Esophagus (tissue), 2 donors: ENCODE measurements around the gene MUCL3. TPM values are rescaled to one million over a fixed set of nuclear protein-coding genes. Genes with fewer than 3 reads are reported as not detected.
"Not testable (repeated sequence)": the region's sequence is repeated elsewhere in the genome, so short reads cannot be mapped to it uniquely, and the experiment has no call there.

ENCODE experiments used
- H3K27ac ChIP-seq, 2 donors: one replicate each; pipeline ENCODE4 v1.5.1; 2013; ENCODE audit warnings: low read depth in 2 of 2, mild to moderate bottlenecking in 2 of 2, inconsistent platforms in 1 of 2, low read length in 1 of 2, moderate library complexity in 1 of 2
- H3K27me3 ChIP-seq, 2 donors: one replicate each; pipeline ENCODE4 v1.6.1; 2013; ENCODE audit warnings: low read length in 2 of 2, control low read depth in 1 of 2, mild to moderate bottlenecking in 1 of 2; ENCODE audit not compliant: insufficient read depth in 2 of 2, control insufficient read depth in 1 of 2
- H3K36me3 ChIP-seq, 2 donors: one replicate each; pipeline ENCODE4 v1.6.1; 2013; ENCODE audit warnings: low read length in 1 of 2; ENCODE audit not compliant: control insufficient read depth in 2 of 2, insufficient read depth in 2 of 2
- H3K4me1 ChIP-seq, 2 donors: one replicate each; pipeline ENCODE4 v1.6.1; 2013; ENCODE audit warnings: low read length in 1 of 2; ENCODE audit not compliant: control insufficient read depth in 2 of 2, insufficient read depth in 2 of 2
- H3K4me3 ChIP-seq, 2 donors: one replicate each; pipeline ENCODE4 v1.5.1; 2013; ENCODE audit warnings: low read length in 2 of 2, mild to moderate bottlenecking in 2 of 2, low read depth in 1 of 2, moderate library complexity in 1 of 2
- H3K9me3 ChIP-seq, 2 donors: one replicate each; pipeline ENCODE4 v1.6.1; 2013; ENCODE audit warnings: mild to moderate bottlenecking in 2 of 2, low read depth in 1 of 2, low read length in 1 of 2, moderate library complexity in 1 of 2; ENCODE audit not compliant: control insufficient read depth in 2 of 2, insufficient read depth in 1 of 2
- WGBS, 2 donors: extraction: QIAGEN DNeasy Blood & Tissue Kit; methylation state at CpG; one replicate each; pipeline ENCODE4 v1.1.7; 2013; 5-methylcytosine and 5-hydroxymethylcytosine counted together
- polyA plus RNA-seq, 2 donors: library from polyadenylated mRNA; stranded (reverse); fragments of 200-250 nt; gene quantifications; one replicate each; pipeline ENCODE4 v1.2.3, GENCODE V29; 2013
- donor health status: healthy with polysubstance abuse.
- donor health status: Bipolar disorder and iron deficiency.

The MUCL3 gene
- polyA plus RNA-seq, 2 donors: 5.2 to 17.8 TPM

GRCh38 chr6:30907758-30908591, 32.8 kb upstream of the MUCL3 start, which contains the start of gene GTF2H4:
TSS of gene GTF2H4 (plus strand) at chr6:30908207.
- no peaks in the 10 kb centered on the region for H3K27me3 ChIP-seq
- H3K36me3 ChIP-seq: peaks cover 0 to 10% of the 10 kb centered on the region in 2 donors
- WGBS, 2 donors: 0 to 1% methylated on average over 49 of the region's 49 CpGs
- H3K27ac ChIP-seq: peak within 1 kb of the TSS; percentile 45 to 80
- no peaks in the 10 kb centered on the region for H3K9me3 ChIP-seq
- H3K4me1 ChIP-seq: peaks cover 0 to 4% of the 10 kb centered on the region in 2 donors
- H3K4me3 ChIP-seq: peak within 1 kb of the TSS; percentile 88 to 94

GRCh38 chr6:30908700-30909099, 32.1 kb upstream of the MUCL3 start:
- Histone ChIP-seq H3K27me3 (no peaks in the 10 kb centered on the region), H3K27ac (no peak overlapping the region), H3K9me3 (no peaks in the 10 kb centered on the region), H3K36me3 (peaks cover 0 to 10% of the 10 kb centered on the region in 2 donors), H3K4me3 (peak overlapping the region; percentile 88 to 94), H3K4me1 (peaks cover 0 to 4% of the 10 kb centered on the region in 2 donors)
- 26% methylated on average over 2 of the region's 2 CpGs for WGBS, 2 donors

DNA sequence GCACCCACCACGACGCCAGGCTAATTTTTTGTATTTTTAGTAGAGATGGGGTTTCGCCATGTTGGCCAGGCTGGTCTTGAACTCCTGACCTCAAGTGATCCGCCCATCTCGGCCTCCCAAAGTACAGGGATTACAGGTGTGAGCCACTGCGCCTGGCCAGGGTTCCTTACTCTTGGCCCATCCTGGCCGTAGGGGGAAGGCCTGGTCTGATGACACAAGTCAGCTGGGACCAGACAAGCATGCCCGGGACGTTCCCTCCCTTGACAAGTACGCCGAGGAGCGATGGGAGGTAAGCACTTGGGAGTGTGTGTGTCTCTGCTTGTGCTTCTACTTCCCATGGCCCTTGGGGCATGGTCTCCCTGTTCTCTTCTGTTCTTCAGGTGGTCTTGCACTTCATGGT, 30.3 kb upstream of the MUCL3 start:
- H3K9me3 ChIP-seq, H3K27ac ChIP-seq, H3K4me1 ChIP-seq, H3K4me3 ChIP-seq, H3K36me3 ChIP-seq, H3K27me3 ChIP-seq: not testable (repeated sequence)
- 91 to 92% methylated on average over 12 of the region's 12 CpGs for WGBS, 2 donors

DNA sequence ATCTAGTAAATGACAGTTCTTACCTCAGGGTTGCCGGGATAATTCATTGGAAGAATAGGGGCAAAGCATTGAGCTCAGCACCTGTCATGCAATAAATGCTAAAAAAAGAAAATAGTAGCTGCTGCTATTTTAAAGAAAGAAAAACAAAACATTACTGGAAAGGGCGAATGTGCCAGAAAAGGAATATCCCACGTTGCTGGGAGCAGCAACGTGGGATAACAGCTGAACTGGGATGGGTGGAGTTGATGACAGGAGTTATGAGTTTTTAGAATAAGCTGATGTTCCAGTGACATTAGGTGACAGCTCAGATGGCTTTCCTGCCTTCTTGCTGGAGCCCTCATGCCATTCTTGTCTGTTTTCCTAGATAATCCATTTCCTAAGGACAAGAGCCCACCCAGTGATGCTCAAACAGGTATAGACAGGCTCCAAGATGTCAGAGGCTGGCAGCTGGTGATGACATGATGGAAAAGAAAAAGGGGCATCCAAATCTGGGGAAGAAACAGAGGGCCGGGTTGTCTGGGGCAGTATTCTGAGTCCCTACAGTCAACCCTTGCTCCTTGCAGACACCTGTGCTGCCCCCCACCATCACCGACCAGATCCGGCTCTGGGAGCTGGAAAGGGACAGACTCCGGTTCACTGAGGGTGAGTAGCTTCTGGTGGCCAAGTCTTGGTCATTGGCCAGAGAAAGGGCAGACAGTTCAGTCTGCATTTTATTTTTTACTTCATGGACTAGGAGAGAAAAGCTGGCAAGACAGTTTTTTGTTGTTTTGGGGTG, 27.8 kb upstream of the MUCL3 start:
- 72 to 80% methylated on average over 8 of the region's 8 CpGs for WGBS, 2 donors
- H3K4me3 ChIP-seq: no peak overlapping the region
- peaks cover 2 to 4% of the 10 kb centered on the region in 2 donors for H3K4me1 ChIP-seq
- no peaks in the 10 kb centered on the region for H3K9me3 ChIP-seq
- H3K27ac ChIP-seq: no peak overlapping the region
- H3K36me3 ChIP-seq: peaks cover 0 to 15% of the 10 kb centered on the region in 2 donors
- H3K27me3 ChIP-seq: no peaks in the 10 kb centered on the region

DNA sequence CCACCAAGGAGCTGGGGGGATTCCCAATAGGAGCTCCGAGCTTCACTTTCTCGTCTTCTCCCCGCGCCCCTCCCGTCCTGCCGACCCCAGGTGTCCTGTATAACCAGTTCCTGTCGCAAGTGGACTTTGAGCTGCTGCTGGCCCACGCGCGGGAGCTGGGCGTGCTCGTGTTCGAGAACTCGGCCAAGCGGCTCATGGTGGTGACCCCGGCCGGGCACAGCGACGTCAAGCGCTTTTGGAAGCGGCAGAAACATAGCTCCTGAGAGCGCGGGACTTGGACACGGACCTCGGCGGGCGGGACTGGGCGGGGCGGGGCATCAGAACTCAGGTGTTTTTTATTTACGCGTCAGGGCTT, 27.1 kb upstream of the MUCL3 start:
- Histone ChIP-seq H3K4me3 (peak overlapping the region; percentile 41 to 57), H3K4me1 (peaks cover 2 to 4% of the 10 kb centered on the region in 2 donors), H3K36me3 (peaks cover 0 to 15% of the 10 kb centered on the region in 2 donors), H3K9me3 (no peaks in the 10 kb centered on the region), H3K27ac (peak overlapping the region; percentile 91 to 95), H3K27me3 (no peaks in the 10 kb centered on the region)
- 5% methylated on average over 31 of the region's 31 CpGs for WGBS, 2 donors

- H3K27ac ChIP-seq: peak within 1 kb of the TSS; percentile 91 to 97
- 0 to 1% methylated on average over 51 to 52 of the region's 52 CpGs for WGBS, 2 donors
- H3K36me3 ChIP-seq: peaks cover 0 to 15% of the 10 kb centered on the region in 2 donors
These were observed 26.5 kb upstream of the MUCL3 start, which contains the start of gene VARS2 for GRCh38 chr6:30914076-30914853. TSS of gene VARS2 (plus strand) at chr6:30914238. CDS start at chr6:30914837, 599 bp downstream.

GRCh38 chr6:30914854-30915590, 25.8 kb upstream of the MUCL3 start:
- H3K27me3 ChIP-seq: no peaks in the 10 kb centered on the region
- peak overlapping the region; percentile 57 to 58 for H3K4me3 ChIP-seq

More at GRCh38 chr6:30914076-30914853, 26.5 kb upstream of the MUCL3 start, which contains the start of gene VARS2:
- Histone ChIP-seq H3K27me3 (no peaks in the 10 kb centered on the region), H3K4me1 (peaks cover 0 to 2% of the 10 kb centered on the region in 2 donors), H3K4me3 (peak within 1 kb of the TSS; percentile 57 to 58), H3K9me3 (no peaks in the 10 kb centered on the region)

GRCh38 chr6:30915591-30915946, 25.2 kb upstream of the MUCL3 start:
- Histone ChIP-seq H3K27ac (peak overlapping the region; percentile 91 to 97), H3K4me1 (peaks cover 0 to 2% of the 10 kb centered on the region in 2 donors), H3K9me3 (no peaks in the 10 kb centered on the region), H3K36me3 (peaks cover 4 to 24% of the 10 kb centered on the region in 2 donors), H3K4me3 (peak overlapping the region; percentile 12 to 57), H3K27me3 (no peaks in the 10 kb centered on the region)
- 23 to 26% methylated on average over 5 of the region's 5 CpGs for WGBS, 2 donors

More at GRCh38 chr6:30914854-30915590, 25.8 kb upstream of the MUCL3 start:
- Histone ChIP-seq H3K27ac (peak overlapping the region; percentile 91 to 97), H3K4me1 (peaks cover 0 to 2% of the 10 kb centered on the region in 2 donors), H3K9me3 (no peaks in the 10 kb centered on the region), H3K36me3 (peaks cover 0 to 21% of the 10 kb centered on the region in 2 donors)
- WGBS, 2 donors: 30 to 37% methylated on average over 17 of the region's 17 CpGs
